Mucosa of stomach (tissue), 1 donor: ENCODE data around the gene GPR162.

Experiments used
- H3K27me3 ChIP-seq: one replicate; pipeline ENCODE4 v1.7.0; 2013; ENCODE audit warnings: mild to moderate bottlenecking, low read length; ENCODE audit not compliant: control insufficient read depth, insufficient read depth
- H3K36me3 ChIP-seq: one replicate; pipeline ENCODE4 v1.7.0; 2013; ENCODE audit warnings: low read length; ENCODE audit not compliant: control insufficient read depth, insufficient read depth
- H3K4me1 ChIP-seq: one replicate; pipeline ENCODE4 v1.7.0; 2013; ENCODE audit warnings: mild to moderate bottlenecking, low read length; ENCODE audit not compliant: control insufficient read depth, insufficient read depth
- H3K4me3 ChIP-seq: one replicate; pipeline ENCODE4 v1.7.0; 2013; ENCODE audit warnings: low read length
- H3K9ac ChIP-seq: one replicate; pipeline ENCODE4 v1.7.0; 2013; ENCODE audit warnings: mild to moderate bottlenecking, low read length, moderate library complexity
- H3K9me3 ChIP-seq: one replicate; pipeline ENCODE4 v1.7.0; 2013; ENCODE audit warnings: mild to moderate bottlenecking, low read length, moderate library complexity; ENCODE audit not compliant: control insufficient read depth
- donor health status: Pancreatic carcinoma.

Gene GPR162

GRCh38 chr12:6779708-6780432 is 41.8 kb upstream of the GPR162 start:
- Histone ChIP-seq H3K36me3 (no peaks in the 10 kb centered on the region), H3K4me3 (no peak overlapping the region), H3K9me3 (no peaks in the 10 kb centered on the region), H3K27me3 (peaks cover 7% of the 10 kb centered on the region), H3K9ac (no peak overlapping the region), H3K4me1 (peaks cover 38% of the 10 kb centered on the region)

- Histone ChIP-seq H3K4me3 (no peak overlapping the region), H3K9me3 (no peaks in the 10 kb centered on the region), H3K4me1 (peaks cover 31% of the 10 kb centered on the region), H3K36me3 (no peaks in the 10 kb centered on the region), H3K27me3 (peaks cover 7% of the 10 kb centered on the region), H3K9ac (no peak overlapping the region)
Measured at GRCh38 chr12:6780573-6780972, 41.0 kb upstream of the GPR162 start.

- peaks cover 7% of the 10 kb centered on the region for H3K27me3 ChIP-seq
Measured at GRCh38 chr12:6782119-6782518, 39.5 kb upstream of the GPR162 start.

GRCh38 chr12:6782850-6783566 is 38.6 kb upstream of the GPR162 start:
- Histone ChIP-seq H3K27me3 (no peaks in the 10 kb centered on the region), H3K9me3 (no peaks in the 10 kb centered on the region), H3K4me3 (no peak overlapping the region), H3K9ac (no peak overlapping the region), H3K4me1 (peaks cover 15% of the 10 kb centered on the region), H3K36me3 (no peaks in the 10 kb centered on the region)

More at GRCh38 chr12:6782119-6782518, 39.5 kb upstream of the GPR162 start:
- no peak overlapping the region for H3K4me3 ChIP-seq
- H3K4me1 ChIP-seq = peaks cover 20% of the 10 kb centered on the region
- no peaks in the 10 kb centered on the region for H3K36me3 ChIP-seq
- no peak overlapping the region for H3K9ac ChIP-seq
- no peaks in the 10 kb centered on the region for H3K9me3 ChIP-seq

GRCh38 chr12:6783828-6784227 is 37.8 kb upstream of the GPR162 start:
- no peaks in the 10 kb centered on the region for H3K9me3 ChIP-seq
- no peak overlapping the region for H3K9ac ChIP-seq
- H3K36me3 ChIP-seq = no peaks in the 10 kb centered on the region
- peaks cover 8% of the 10 kb centered on the region for H3K4me1 ChIP-seq
- no peaks in the 10 kb centered on the region for H3K27me3 ChIP-seq
- H3K4me3 ChIP-seq = no peak overlapping the region

GRCh38 chr12:6784296-6784695 is 37.3 kb upstream of the GPR162 start:
- Histone ChIP-seq H3K4me3 (no peak overlapping the region), H3K9me3 (no peaks in the 10 kb centered on the region), H3K27me3 (no peaks in the 10 kb centered on the region), H3K4me1 (peaks cover 4% of the 10 kb centered on the region), H3K9ac (no peak overlapping the region), H3K36me3 (no peaks in the 10 kb centered on the region)

GRCh38 chr12:6784761-6785160 is 36.9 kb upstream of the GPR162 start:
- no peak overlapping the region for H3K9ac ChIP-seq
- H3K36me3 ChIP-seq = no peaks in the 10 kb centered on the region
- H3K27me3 ChIP-seq = no peaks in the 10 kb centered on the region
- no peaks in the 10 kb centered on the region for H3K4me1 ChIP-seq
- H3K9me3 ChIP-seq = no peaks in the 10 kb centered on the region
- no peak overlapping the region for H3K4me3 ChIP-seq

GRCh38 chr12:6786416-6787094 is 35.1 kb upstream of the GPR162 start:
- H3K4me1 ChIP-seq = no peaks in the 10 kb centered on the region
- H3K4me3 ChIP-seq = no peak overlapping the region

GRCh38 chr12:6787309-6787708 is 34.3 kb upstream of the GPR162 start:
- peaks cover under 1% of the 10 kb centered on the region for H3K27me3 ChIP-seq
- H3K4me1 ChIP-seq = no peaks in the 10 kb centered on the region
- no peaks in the 10 kb centered on the region for H3K9me3 ChIP-seq
- H3K36me3 ChIP-seq = no peaks in the 10 kb centered on the region
- no peak overlapping the region for H3K9ac ChIP-seq
- H3K4me3 ChIP-seq = no peak overlapping the region

More at GRCh38 chr12:6786416-6787094, 35.1 kb upstream of the GPR162 start:
- H3K9ac ChIP-seq = no peak overlapping the region
- no peaks in the 10 kb centered on the region for H3K27me3 ChIP-seq
- H3K36me3 ChIP-seq = no peaks in the 10 kb centered on the region
- no peaks in the 10 kb centered on the region for H3K9me3 ChIP-seq

- no peaks in the 10 kb centered on the region for H3K9me3 ChIP-seq
- H3K9ac ChIP-seq = peak within 1 kb of the TSS; percentile 18
- no peaks in the 10 kb centered on the region for H3K4me1 ChIP-seq
- peak within 1 kb of the TSS; percentile 22 for H3K4me3 ChIP-seq
- peaks cover 8% of the 10 kb centered on the region for H3K27me3 ChIP-seq
- no peaks in the 10 kb centered on the region for H3K36me3 ChIP-seq
Measured at GRCh38 chr12:6788972-6789924, 32.4 kb upstream of the GPR162 start, which contains the start of gene CD4. Gene CD4, plus strand, starts transcription at chr12:6789528. Its CDS starts 10,611 bp downstream, at chr12:6800139.

GRCh38 chr12:6790496-6791150 is 31.0 kb upstream of the GPR162 start:
- Histone ChIP-seq H3K27me3 (peaks cover 8% of the 10 kb centered on the region), H3K4me3 (no peak overlapping the region), H3K9ac (no peak overlapping the region), H3K9me3 (no peaks in the 10 kb centered on the region), H3K4me1 (no peaks in the 10 kb centered on the region), H3K36me3 (no peaks in the 10 kb centered on the region)
